Large intestine (tissue), 3 donors: ENCODE measurements around the gene SLC22A8. TPM values are rescaled to one million over a fixed set of nuclear protein-coding genes. Genes with fewer than 3 reads are reported as not detected.
A peak's percentile ranks its signal among the peaks of the same experiment; 100 is the strongest.
"Not testable (repeated sequence)": the region's sequence is repeated elsewhere in the genome, so short reads cannot be mapped to it uniquely, and the experiment has no call there.

Experiments
- DNase-seq, 2 donors: peaks; one replicate each; pipeline versions ENCODE4 v3.0.0 to v3.0.0-alpha.2; 2013
- H3K27ac ChIP-seq: one replicate; pipeline ENCODE4 v1.5.1; 2013; ENCODE audit warnings: low read length
- H3K27me3 ChIP-seq: 2 replicates; pipeline ENCODE4 v1.6.1; 2013; ENCODE audit warnings: low read length; ENCODE audit not compliant: control insufficient read depth, insufficient read depth
- H3K36me3 ChIP-seq: 2 replicates; pipeline ENCODE4 v1.6.1; 2013; ENCODE audit warnings: low read length; ENCODE audit not compliant: control insufficient read depth, insufficient read depth
- H3K4me1 ChIP-seq: one replicate; pipeline ENCODE4 v1.6.1; 2013; ENCODE audit warnings: low read length; ENCODE audit not compliant: control insufficient read depth, insufficient read depth
- H3K4me3 ChIP-seq: one replicate; pipeline ENCODE4 v1.5.1; 2013; ENCODE audit warnings: low read length
- H3K9me3 ChIP-seq: one replicate; pipeline ENCODE4 v1.6.1; 2013; ENCODE audit warnings: mild to moderate bottlenecking, low read depth, low read length, moderate library complexity; ENCODE audit not compliant: control insufficient read depth
- WGBS: methylation state at CpG from one replicate; pipeline ENCODE4 v1.1.5; 2013; ENCODE audit warnings: low lambda C conversion rate; ENCODE audit not compliant: insufficient coverage; 5-methylcytosine and 5-hydroxymethylcytosine counted together
- polyA plus RNA-seq: library from polyadenylated mRNA; unstranded; fragments of 120-200 nt; gene quantifications from one replicate; pipeline ENCODE4 v1.2.1, GENCODE V29; 2013

SLC22A8 gene
- polyA plus RNA-seq, 1 donor = 0.07 TPM

- Histone ChIP-seq H3K36me3 (no peaks in the 10 kb centered on the region), H3K4me1 (peaks cover 12% of the 10 kb centered on the region), H3K27me3 (no peaks in the 10 kb centered on the region), H3K9me3 (no peaks in the 10 kb centered on the region), H3K27ac (no peak overlapping the region), H3K4me3 (no peak overlapping the region)
- 100% methylated on average over 1 of the region's 3 CpGs for WGBS
- no peak for DNase-seq
Observed at GRCh38 chr11:62962391-62962790, 53.2 kb downstream of the SLC22A8 start.

GRCh38 chr11:62961017-62961570, 54.5 kb downstream of the SLC22A8 start:
- Histone ChIP-seq H3K36me3 (no peaks in the 10 kb centered on the region), H3K27me3 (no peaks in the 10 kb centered on the region), H3K27ac (no peak overlapping the region), H3K4me1 (peaks cover 12% of the 10 kb centered on the region), H3K4me3 (no peak overlapping the region), H3K9me3 (no peaks in the 10 kb centered on the region)
- no peak for DNase-seq
- no CpG with 5 or more reads among the region's 4 CpGs for WGBS

GRCh38 chr11:62959422-62959980, 56.1 kb downstream of the SLC22A8 start:
- no peaks in the 10 kb centered on the region for H3K36me3 ChIP-seq
- no peak overlapping the region for H3K4me3 ChIP-seq
- no peaks in the 10 kb centered on the region for H3K9me3 ChIP-seq
- H3K27ac ChIP-seq = peak overlapping the region; percentile 57
- H3K4me1 ChIP-seq = peaks cover 12% of the 10 kb centered on the region
- no peak for DNase-seq
- H3K27me3 ChIP-seq = no peaks in the 10 kb centered on the region
- WGBS = no CpG with 5 or more reads among the region's 1 CpG

GRCh38 chr11:62958547-62959421, 56.9 kb downstream of the SLC22A8 start:
- no peaks in the 10 kb centered on the region for H3K9me3 ChIP-seq
- WGBS = 17% methylated on average over 1 of the region's 11 CpGs
- peak; percentile 42 to 76 for DNase-seq
- H3K36me3 ChIP-seq = no peaks in the 10 kb centered on the region
- peaks cover 12% of the 10 kb centered on the region for H3K4me1 ChIP-seq
- H3K27me3 ChIP-seq = no peaks in the 10 kb centered on the region
- H3K27ac ChIP-seq = peak overlapping the region; percentile 57
- H3K4me3 ChIP-seq = no peak overlapping the region

- no peak for DNase-seq
- Histone ChIP-seq H3K27me3 (no peaks in the 10 kb centered on the region), H3K4me3 (no peak overlapping the region), H3K9me3 (no peaks in the 10 kb centered on the region), H3K27ac (no peak overlapping the region), H3K4me1 (peaks cover 12% of the 10 kb centered on the region), H3K36me3 (no peaks in the 10 kb centered on the region)
- 100% methylated on average over 1 of the region's 2 CpGs for WGBS
Observed at GRCh38 chr11:62957147-62957546, 58.5 kb downstream of the SLC22A8 start.

GRCh38 chr11:62954478-62954877, 61.2 kb downstream of the SLC22A8 start:
- Histone ChIP-seq H3K9me3 (no peaks in the 10 kb centered on the region), H3K27ac (no peak overlapping the region), H3K4me3 (no peak overlapping the region), H3K27me3 (no peaks in the 10 kb centered on the region), H3K4me1 (peaks cover 12% of the 10 kb centered on the region), H3K36me3 (no peaks in the 10 kb centered on the region)
- WGBS = no CpG with 5 or more reads among the region's 5 CpGs
- DNase-seq = no peak

GRCh38 chr11:62953811-62954210, 61.8 kb downstream of the SLC22A8 start:
- Histone ChIP-seq H3K4me1 (peaks cover 6% of the 10 kb centered on the region), H3K27ac (no peak overlapping the region), H3K27me3 (no peaks in the 10 kb centered on the region), H3K9me3 (no peaks in the 10 kb centered on the region), H3K4me3 (no peak overlapping the region), H3K36me3 (no peaks in the 10 kb centered on the region)
- 83% methylated on average over 1 of the region's 4 CpGs for WGBS
- DNase-seq = no peak

- Histone ChIP-seq H3K27me3 (no peaks in the 10 kb centered on the region), H3K4me1 (no peaks in the 10 kb centered on the region), H3K9me3 (no peaks in the 10 kb centered on the region), H3K36me3 (no peaks in the 10 kb centered on the region), H3K4me3 (no peak overlapping the region), H3K27ac (no peak overlapping the region)
- no peak for DNase-seq
- WGBS = no CpG with 5 or more reads among the region's 7 CpGs
Observed at GRCh38 chr11:62948765-62949320, 66.8 kb downstream of the SLC22A8 start.

GRCh38 chr11:62945538-62945937, 70.1 kb downstream of the SLC22A8 start:
- WGBS = 100% methylated on average over 2 of the region's 10 CpGs
- not testable (repeated sequence) for H3K36me3 ChIP-seq, H3K4me1 ChIP-seq, H3K27me3 ChIP-seq, H3K27ac ChIP-seq, H3K9me3 ChIP-seq, H3K4me3 ChIP-seq, DNase-seq
